ACC112 (cell line): ENCODE data around the gene AFAP1.

Experiments used
- H2AFZ ChIP-seq: fragments of 200-600 bp; sonication (generic); one replicate; pipeline ENCODE4 v1.6.0; 2017; ENCODE audit warnings: antibody characterized with exemption, low read length; ENCODE audit not compliant: unreplicated experiment
- H3K27ac ChIP-seq: fragments of 200-600 bp; sonication (generic); 2 replicates; pipeline ENCODE4 v1.5.1; 2014; ENCODE audit warnings: low read depth, mild to moderate bottlenecking, antibody characterized with exemption, low read length, moderate library complexity
- H3K27me3 ChIP-seq: fragments of 200-600 bp; sonication (generic); 2 replicates; pipeline ENCODE4 v1.6.1; 2014; ENCODE audit warnings: mild to moderate bottlenecking, antibody characterized with exemption, low read length, moderate library complexity, mixed read lengths; ENCODE audit not compliant: insufficient read depth
- H3K36me3 ChIP-seq: fragments of 200-600 bp; sonication (generic); 2 replicates; pipeline ENCODE4 v1.6.1; 2016; ENCODE audit warnings: mild to moderate bottlenecking, antibody characterized with exemption, low read length, moderate library complexity, mixed read lengths; ENCODE audit not compliant: insufficient read depth
- H3K4me1 ChIP-seq: fragments of 200-600 bp; sonication (generic); one replicate; pipeline ENCODE4 v1.6.1; 2016; ENCODE audit warnings: low read length, mixed read lengths; ENCODE audit not compliant: insufficient read depth, unreplicated experiment, control insufficient read depth
- H3K4me3 ChIP-seq: fragments of 200-600 bp; sonication (generic); 2 replicates; pipeline ENCODE4 v1.5.1; 2014; ENCODE audit warnings: mild to moderate bottlenecking, low read depth, low read length
- H3K79me2 ChIP-seq: fragments of 200-600 bp; sonication (generic); one replicate; pipeline ENCODE4 v1.6.0; 2016; ENCODE audit warnings: low read length; ENCODE audit not compliant: control insufficient read depth, unreplicated experiment, insufficient read depth

Gene AFAP1

GRCh38 chr4:7756071-7756470, 183.6 kb downstream of the AFAP1 start:
- H2AFZ ChIP-seq: no peak overlapping the region
- H3K4me3 ChIP-seq: no peak overlapping the region
- no peaks in the 10 kb centered on the region for H3K27me3 ChIP-seq
- peaks cover 7% of the 10 kb centered on the region; the same call in 1 of the 2 replicates for H3K36me3 ChIP-seq
- no peaks in the 10 kb centered on the region for H3K4me1 ChIP-seq
- H3K27ac ChIP-seq: no peak overlapping the region
- no peaks in the 10 kb centered on the region for H3K79me2 ChIP-seq

- no peaks in the 10 kb centered on the region for H3K79me2 ChIP-seq
- no peak overlapping the region for H2AFZ ChIP-seq
- no peak overlapping the region for H3K27ac ChIP-seq
- peaks cover 7% of the 10 kb centered on the region; the same call in 1 of the 2 replicates for H3K36me3 ChIP-seq
- no peaks in the 10 kb centered on the region for H3K4me1 ChIP-seq
- no peaks in the 10 kb centered on the region for H3K27me3 ChIP-seq
- H3K4me3 ChIP-seq: no peak overlapping the region
Observed at GRCh38 chr4:7755561-7755960, 184.1 kb downstream of the AFAP1 start.

DNA sequence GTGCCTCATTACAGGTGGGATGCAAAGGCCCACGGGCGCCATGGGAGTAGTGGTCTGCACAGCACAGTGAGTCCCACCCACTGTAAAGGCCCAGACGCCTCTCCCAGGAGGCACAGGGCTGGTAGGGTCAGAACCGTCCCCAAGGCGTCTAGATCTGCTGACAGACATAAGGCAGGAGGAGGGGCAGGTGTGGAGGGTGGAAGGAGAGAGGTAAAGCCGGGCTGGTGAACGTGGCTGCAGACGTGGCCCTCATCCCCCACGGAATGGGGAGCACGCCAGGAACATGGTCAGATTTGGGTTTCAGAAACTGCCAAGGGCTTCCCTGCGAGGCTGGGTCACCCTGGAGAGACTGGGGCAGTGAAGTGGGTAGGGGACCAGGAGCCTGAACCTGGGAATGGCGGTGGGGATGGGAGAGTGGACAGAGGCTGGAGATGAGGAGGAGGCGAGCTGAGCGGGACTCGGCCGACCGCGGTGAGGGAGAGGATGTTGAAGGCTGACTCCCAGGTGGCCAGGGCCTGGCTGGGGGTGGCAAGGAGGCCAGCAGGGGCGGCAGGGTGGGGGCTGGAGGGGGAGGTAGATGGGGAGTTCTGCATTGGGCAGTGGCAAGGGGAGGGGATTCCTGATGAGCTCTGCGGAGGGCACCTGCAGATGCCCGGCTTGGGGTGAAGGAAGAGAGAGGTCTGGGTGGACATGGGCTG, 184.9 kb downstream of the AFAP1 start:
- Histone ChIP-seq H3K4me3 (no peak overlapping the region), H3K27me3 (no peaks in the 10 kb centered on the region), H3K79me2 (no peaks in the 10 kb centered on the region), H2AFZ (no peak overlapping the region), H3K4me1 (no peaks in the 10 kb centered on the region), H3K36me3 (peaks cover 6% of the 10 kb centered on the region; the same call in 1 of the 2 replicates), H3K27ac (no peak overlapping the region)

GRCh38 chr4:7753931-7754465, 185.7 kb downstream of the AFAP1 start:
- H3K79me2 ChIP-seq: no peaks in the 10 kb centered on the region
- no peak overlapping the region for H3K27ac ChIP-seq
- H3K36me3 ChIP-seq: no peaks in the 10 kb centered on the region
- no peak overlapping the region for H3K4me3 ChIP-seq
- H3K27me3 ChIP-seq: no peaks in the 10 kb centered on the region
- H2AFZ ChIP-seq: no peak overlapping the region
- H3K4me1 ChIP-seq: no peaks in the 10 kb centered on the region

DNA sequence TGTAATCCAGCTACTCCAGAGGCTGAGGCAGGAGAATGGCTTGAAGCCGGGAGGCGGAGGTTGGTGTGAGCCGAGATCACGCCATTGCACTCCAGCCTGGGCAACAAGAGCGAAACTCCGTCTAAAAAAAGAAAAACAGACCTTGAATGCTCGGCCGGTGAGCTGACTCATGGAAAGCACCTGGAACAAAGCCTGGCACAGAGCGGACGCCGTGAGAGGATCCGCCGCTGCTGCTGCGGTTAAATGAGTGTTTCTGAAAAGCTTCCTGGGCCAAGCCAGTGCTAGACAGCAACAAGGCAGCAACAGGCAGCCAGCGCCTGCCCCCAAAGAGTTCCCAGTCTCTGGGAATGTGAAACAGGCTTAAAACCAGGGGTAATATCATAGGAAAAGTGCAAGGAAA, 186.4 kb downstream of the AFAP1 start:
- H3K4me1 ChIP-seq: no peaks in the 10 kb centered on the region
- H3K4me3 ChIP-seq: no peak overlapping the region
- no peak overlapping the region for H2AFZ ChIP-seq
- H3K27ac ChIP-seq: no peak overlapping the region
- H3K27me3 ChIP-seq: no peaks in the 10 kb centered on the region
- H3K79me2 ChIP-seq: no peaks in the 10 kb centered on the region
- no peaks in the 10 kb centered on the region for H3K36me3 ChIP-seq

- Histone ChIP-seq H3K79me2 (no peaks in the 10 kb centered on the region), H2AFZ (no peak overlapping the region), H3K27ac (no peak overlapping the region), H3K27me3 (no peaks in the 10 kb centered on the region), H3K4me3 (no peak overlapping the region), H3K36me3 (no peaks in the 10 kb centered on the region), H3K4me1 (no peaks in the 10 kb centered on the region)
Observed at GRCh38 chr4:7752649-7753048, 187.0 kb downstream of the AFAP1 start.

- Histone ChIP-seq H3K27me3 (no peaks in the 10 kb centered on the region), H3K27ac (no peak overlapping the region), H2AFZ (no peak overlapping the region), H3K4me1 (no peaks in the 10 kb centered on the region), H3K79me2 (no peaks in the 10 kb centered on the region), H3K4me3 (no peak overlapping the region), H3K36me3 (no peaks in the 10 kb centered on the region)
Observed at GRCh38 chr4:7750972-7751371, 188.7 kb downstream of the AFAP1 start.

- no peak overlapping the region for H3K4me3 ChIP-seq
- H3K27ac ChIP-seq: no peak overlapping the region
- no peaks in the 10 kb centered on the region for H3K27me3 ChIP-seq
- no peak overlapping the region for H2AFZ ChIP-seq
- H3K79me2 ChIP-seq: no peaks in the 10 kb centered on the region
- H3K36me3 ChIP-seq: no peaks in the 10 kb centered on the region
- no peaks in the 10 kb centered on the region for H3K4me1 ChIP-seq
Observed at GRCh38 chr4:7750523-7750922, 189.1 kb downstream of the AFAP1 start.

DNA sequence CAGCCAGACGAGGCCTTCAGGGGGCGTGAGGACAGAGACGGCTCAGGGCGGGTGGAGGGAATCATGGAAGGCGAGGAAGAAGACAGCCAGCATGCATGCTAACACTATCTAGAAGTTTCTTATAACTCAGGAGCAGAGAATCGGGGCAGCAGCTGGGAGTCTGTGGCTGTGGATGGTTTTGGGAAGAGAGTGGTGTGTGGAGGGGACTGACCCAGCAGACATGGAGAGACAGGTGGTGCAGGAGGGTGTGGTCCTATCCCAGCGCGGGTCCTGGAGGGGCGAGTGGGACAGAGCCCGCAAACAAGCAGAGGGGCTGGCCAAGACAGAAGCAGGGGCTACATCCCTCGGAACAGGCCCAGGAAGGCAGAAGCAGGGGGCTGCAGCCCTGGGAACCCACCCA, 192.1 kb downstream of the AFAP1 start:
- Histone ChIP-seq H3K27ac (no peak overlapping the region), H3K27me3 (no peaks in the 10 kb centered on the region), H3K4me3 (no peak overlapping the region), H3K4me1 (no peaks in the 10 kb centered on the region), H3K79me2 (no peaks in the 10 kb centered on the region), H3K36me3 (no peaks in the 10 kb centered on the region), H2AFZ (no peak overlapping the region)

DNA sequence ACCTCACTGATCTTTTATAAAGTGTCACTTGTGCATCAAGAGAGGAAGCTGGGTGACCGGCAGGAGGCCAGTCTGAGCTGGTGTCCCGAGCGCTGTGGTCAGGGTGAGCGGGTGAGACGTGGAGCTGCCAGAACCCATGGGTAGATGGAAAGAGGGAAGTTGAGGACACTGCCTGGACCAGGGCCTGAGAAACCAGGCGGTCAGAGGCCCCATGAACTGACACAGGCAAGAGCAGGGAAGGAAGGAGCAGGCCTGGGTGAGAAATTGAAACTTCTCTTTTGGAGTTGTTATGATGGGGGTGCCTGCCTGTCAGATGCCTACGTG, 192.6 kb downstream of the AFAP1 start:
- H3K36me3 ChIP-seq: no peaks in the 10 kb centered on the region
- no peaks in the 10 kb centered on the region for H3K4me1 ChIP-seq
- no peaks in the 10 kb centered on the region for H3K79me2 ChIP-seq
- H3K27me3 ChIP-seq: no peaks in the 10 kb centered on the region
- H3K4me3 ChIP-seq: no peak overlapping the region
- no peak overlapping the region for H2AFZ ChIP-seq
- no peak overlapping the region for H3K27ac ChIP-seq

GRCh38 chr4:7746351-7747061, 193.2 kb downstream of the AFAP1 start:
- H3K4me3 ChIP-seq: no peak overlapping the region
- no peaks in the 10 kb centered on the region for H3K4me1 ChIP-seq
- H3K27me3 ChIP-seq: no peaks in the 10 kb centered on the region
- no peaks in the 10 kb centered on the region for H3K36me3 ChIP-seq
- no peaks in the 10 kb centered on the region for H3K79me2 ChIP-seq
- H3K27ac ChIP-seq: no peak overlapping the region
- H2AFZ ChIP-seq: no peak overlapping the region
